DND-41 (cell line): ENCODE data around the gene RARG.

Experiments
- ATAC-seq: fragments of 200-7000 bp; cut with Tn5 transposase; 3 replicates; pipeline ENCODE4 v1.9.1; 2021; ENCODE audit warnings: low read depth; ENCODE audit not compliant: insufficient read depth
- DNase-seq: peaks from one replicate; pipeline ENCODE4 v3.0.0-alpha.2; 2020
- H2AFZ ChIP-seq: 2 replicates; pipeline ENCODE4 v1.6.0; 2012; ENCODE audit warnings: low read depth, low read length
- H3K27ac ChIP-seq: 2 replicates; pipeline ENCODE4 v1.5.1; 2012; ENCODE audit warnings: low read length, inconsistent platforms
- H3K27me3 ChIP-seq: fragments of 200-600 bp; sonication (generic); 2 replicates; pipeline ENCODE4 v1.6.0; 2012; ENCODE audit warnings: low read length, mild to moderate bottlenecking, inconsistent platforms; ENCODE audit not compliant: insufficient read depth, poor library complexity
- H3K36me3 ChIP-seq: 2 replicates; pipeline ENCODE4 v1.5.1; 2012; ENCODE audit warnings: low read length, inconsistent platforms; ENCODE audit not compliant: insufficient read depth
- H3K4me1 ChIP-seq: 2 replicates; pipeline ENCODE4 v1.5.1; 2012; ENCODE audit warnings: mild to moderate bottlenecking, low read length; ENCODE audit not compliant: insufficient read depth
- H3K4me2 ChIP-seq: 2 replicates; pipeline ENCODE4 v1.6.0; 2012; ENCODE audit warnings: mild to moderate bottlenecking, moderate library complexity, low read length, inconsistent platforms; ENCODE audit not compliant: insufficient read depth
- H3K4me3 ChIP-seq, 2 experiments: fragments of 200-600 bp in 1 of 2; shearing (Covaris generic) in 1 of 2; 2 replicates each; pipeline ENCODE4 v1.5.1; 2012 to 2016; ENCODE audit warnings: inconsistent platforms in 2 of 2, low read length in 2 of 2, mild to moderate bottlenecking in 2 of 2, low read depth in 1 of 2, moderate library complexity in 1 of 2
- H3K79me2 ChIP-seq: 2 replicates; pipeline ENCODE4 v1.6.0; 2012; ENCODE audit warnings: low read length, inconsistent platforms; ENCODE audit not compliant: insufficient read depth
- H3K9ac ChIP-seq: 2 replicates; pipeline ENCODE4 v1.6.0; 2012; ENCODE audit warnings: low read depth, mild to moderate bottlenecking, inconsistent platforms, low read length, moderate library complexity
- H3K9me3 ChIP-seq: 2 replicates; pipeline ENCODE4 v1.5.1; 2012; ENCODE audit warnings: low read length, moderate library complexity, mild to moderate bottlenecking, inconsistent platforms; ENCODE audit not compliant: insufficient read depth, severe bottlenecking
- H4K20me1 ChIP-seq: 2 replicates; pipeline ENCODE4 v1.6.0; 2012; ENCODE audit warnings: low read length; ENCODE audit not compliant: insufficient read depth
- EZH2 ChIP-seq: IDR thresholded peaks from 3 replicates; pipeline ENCODE4 v1.6.1; 2012; ENCODE audit warnings: borderline replicate concordance, low read depth, mild to moderate bottlenecking, moderate library complexity, low read length, inconsistent platforms; ENCODE audit not compliant: severe bottlenecking
- TF ChIP-seq, protein P1 (sequence below): IDR thresholded peaks from 2 replicates; pipeline ENCODE4 v1.5.1; 2012; ENCODE audit warnings: borderline replicate concordance, low read length, moderate library complexity, mild to moderate bottlenecking; ENCODE audit not compliant: poor library complexity, severe bottlenecking; ENCODE audit errors: extremely low read depth

Gene RARG

DNA sequence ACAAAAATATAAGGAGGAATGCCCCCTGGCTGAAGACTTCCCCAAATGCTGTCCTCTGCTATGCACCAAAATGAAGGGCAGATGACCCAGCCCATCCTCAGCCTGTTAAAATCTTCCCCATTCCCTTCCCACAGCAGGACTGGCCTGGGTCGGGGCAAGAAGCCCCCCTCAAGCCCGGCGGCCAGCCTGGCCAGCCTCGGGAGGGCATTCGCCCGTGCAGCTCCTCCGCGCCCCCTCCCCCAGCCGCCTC, 413 bp downstream of the RARG start:
- Histone ChIP-seq H3K79me2 (no peaks in the 10 kb centered on the region), H3K4me2 (peak overlapping the region; percentile 91), H4K20me1 (no peaks in the 10 kb centered on the region), H3K27me3 (no peaks in the 10 kb centered on the region), H3K4me3 (peak overlapping the region in 1 of 2 experiments; percentile 51; a peak in 3 of 4 replicates), H3K27ac (no peak overlapping the region), H3K4me1 (peaks cover 26% of the 10 kb centered on the region), H3K36me3 (no peaks in the 10 kb centered on the region), H3K9me3 (no peaks in the 10 kb centered on the region), H3K9ac (peak overlapping the region; percentile 45), H2AFZ (peak overlapping the region; percentile 61)
- DNase-seq (no peak), ATAC-seq (no peak)
- TF ChIP-seq, protein P1, sequence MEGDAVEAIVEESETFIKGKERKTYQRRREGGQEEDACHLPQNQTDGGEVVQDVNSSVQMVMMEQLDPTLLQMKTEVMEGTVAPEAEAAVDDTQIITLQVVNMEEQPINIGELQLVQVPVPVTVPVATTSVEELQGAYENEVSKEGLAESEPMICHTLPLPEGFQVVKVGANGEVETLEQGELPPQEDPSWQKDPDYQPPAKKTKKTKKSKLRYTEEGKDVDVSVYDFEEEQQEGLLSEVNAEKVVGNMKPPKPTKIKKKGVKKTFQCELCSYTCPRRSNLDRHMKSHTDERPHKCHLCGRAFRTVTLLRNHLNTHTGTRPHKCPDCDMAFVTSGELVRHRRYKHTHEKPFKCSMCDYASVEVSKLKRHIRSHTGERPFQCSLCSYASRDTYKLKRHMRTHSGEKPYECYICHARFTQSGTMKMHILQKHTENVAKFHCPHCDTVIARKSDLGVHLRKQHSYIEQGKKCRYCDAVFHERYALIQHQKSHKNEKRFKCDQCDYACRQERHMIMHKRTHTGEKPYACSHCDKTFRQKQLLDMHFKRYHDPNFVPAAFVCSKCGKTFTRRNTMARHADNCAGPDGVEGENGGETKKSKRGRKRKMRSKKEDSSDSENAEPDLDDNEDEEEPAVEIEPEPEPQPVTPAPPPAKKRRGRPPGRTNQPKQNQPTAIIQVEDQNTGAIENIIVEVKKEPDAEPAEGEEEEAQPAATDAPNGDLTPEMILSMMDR, result no peak
- no peak for TF ChIP-seq EZH2

DNA sequence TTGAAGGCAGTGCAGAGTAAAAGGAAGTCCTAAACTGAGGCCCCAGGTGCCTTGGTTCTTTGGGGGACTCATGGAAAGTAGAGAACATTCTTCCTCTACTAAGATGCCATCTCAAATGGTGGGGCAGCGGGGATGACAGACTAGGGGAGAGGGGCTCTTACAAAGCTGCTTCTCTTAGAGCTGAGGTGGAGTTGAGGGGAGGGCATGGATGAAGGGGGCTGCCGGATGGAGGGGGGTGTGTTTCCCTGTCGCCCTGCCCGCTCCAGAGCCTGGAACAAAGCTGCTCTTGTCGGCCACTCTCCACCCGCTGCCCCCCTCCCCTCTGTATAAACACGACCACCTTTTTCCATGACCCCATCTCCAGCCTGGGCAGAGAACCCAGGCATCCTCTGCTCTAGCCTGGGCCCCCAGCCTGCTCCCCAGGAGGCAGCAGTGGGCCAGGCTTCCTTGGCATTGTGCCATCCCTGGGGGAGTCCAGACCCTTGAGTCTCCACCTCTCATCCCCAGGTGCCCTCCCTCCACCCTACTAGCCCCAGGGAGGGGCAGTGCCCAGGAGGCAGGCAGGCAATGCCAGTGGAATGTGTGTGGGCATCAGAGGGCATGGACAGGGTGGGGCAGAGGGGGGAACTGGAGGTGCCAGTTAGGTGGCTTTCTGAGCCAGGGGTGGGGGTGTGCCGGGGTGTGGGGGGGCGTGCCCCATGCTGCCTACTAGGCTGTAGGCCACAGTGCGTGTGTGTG, 1.7 kb downstream of the RARG start:
- H3K36me3 ChIP-seq, result no peaks in the 10 kb centered on the region
- H4K20me1 ChIP-seq, result no peaks in the 10 kb centered on the region
- H3K4me1 ChIP-seq, result peaks cover 26% of the 10 kb centered on the region
- no peaks in the 10 kb centered on the region for H3K27me3 ChIP-seq
- TF ChIP-seq, protein P1, result no peak
- TF ChIP-seq EZH2, result no peak
- H3K79me2 ChIP-seq, result no peaks in the 10 kb centered on the region
- no peak overlapping the region for H2AFZ ChIP-seq
- H3K27ac ChIP-seq, result no peak overlapping the region
- H3K9ac ChIP-seq, result no peak overlapping the region
- ATAC-seq (no peak), DNase-seq (no peak)
- H3K4me3 ChIP-seq, result no peak overlapping the region
- no peak overlapping the region for H3K4me2 ChIP-seq
- no peaks in the 10 kb centered on the region for H3K9me3 ChIP-seq

DNA sequence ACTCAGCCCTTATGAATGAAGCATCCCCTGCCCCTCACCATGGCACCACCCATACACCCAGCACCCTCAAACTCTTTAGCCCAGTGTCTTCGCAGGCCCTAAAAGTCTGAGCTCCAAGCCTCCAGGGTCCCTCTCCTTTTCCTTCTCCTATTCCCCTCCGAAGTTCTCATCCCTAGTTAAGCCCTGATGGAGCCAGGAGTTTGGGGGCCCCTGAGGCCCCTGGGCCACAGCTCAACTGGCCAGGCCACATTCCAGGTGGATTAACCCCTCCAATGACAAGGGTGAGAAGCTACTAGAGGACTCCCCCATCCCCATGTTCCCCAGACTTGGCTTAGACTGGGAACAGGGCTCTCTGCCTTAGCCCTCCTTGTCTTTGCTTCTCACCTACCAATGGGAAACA, 2.6 kb downstream of the RARG start:
- Histone ChIP-seq H3K27ac (no peak overlapping the region), H3K4me2 (no peak overlapping the region)

More for the DNA sequence above, 2.6 kb downstream of the RARG start:
- Histone ChIP-seq H3K9ac (no peak overlapping the region), H3K27me3 (no peaks in the 10 kb centered on the region), H4K20me1 (no peaks in the 10 kb centered on the region), H3K79me2 (no peaks in the 10 kb centered on the region), H3K4me1 (peaks cover 31% of the 10 kb centered on the region), H3K9me3 (no peaks in the 10 kb centered on the region), H2AFZ (no peak overlapping the region), H3K4me3 (no peak overlapping the region), H3K36me3 (no peaks in the 10 kb centered on the region)
- ATAC-seq, result no peak
- no peak for TF ChIP-seq EZH2
- TF ChIP-seq, protein P1, result no peak
- DNase-seq, result no peak
